ENCODE measurements around the gene PINK1. TPM values are rescaled to one million over a fixed set of nuclear protein-coding genes. Genes with fewer than 3 reads are reported as not detected.
"Not testable (repeated sequence)": the region's sequence is repeated elsewhere in the genome, so short reads cannot be mapped to it uniquely, and the experiment has no call there.

PINK1 gene
- total RNA-seq, 1 donor, result 61.3 TPM

GRCh38 chr1:20672265-20672632 is 39.0 kb downstream of the PINK1 start:
- no peak for DNase-seq (ENCODE audit: low read depth)
- TF ChIP-seq, protein P1, sequence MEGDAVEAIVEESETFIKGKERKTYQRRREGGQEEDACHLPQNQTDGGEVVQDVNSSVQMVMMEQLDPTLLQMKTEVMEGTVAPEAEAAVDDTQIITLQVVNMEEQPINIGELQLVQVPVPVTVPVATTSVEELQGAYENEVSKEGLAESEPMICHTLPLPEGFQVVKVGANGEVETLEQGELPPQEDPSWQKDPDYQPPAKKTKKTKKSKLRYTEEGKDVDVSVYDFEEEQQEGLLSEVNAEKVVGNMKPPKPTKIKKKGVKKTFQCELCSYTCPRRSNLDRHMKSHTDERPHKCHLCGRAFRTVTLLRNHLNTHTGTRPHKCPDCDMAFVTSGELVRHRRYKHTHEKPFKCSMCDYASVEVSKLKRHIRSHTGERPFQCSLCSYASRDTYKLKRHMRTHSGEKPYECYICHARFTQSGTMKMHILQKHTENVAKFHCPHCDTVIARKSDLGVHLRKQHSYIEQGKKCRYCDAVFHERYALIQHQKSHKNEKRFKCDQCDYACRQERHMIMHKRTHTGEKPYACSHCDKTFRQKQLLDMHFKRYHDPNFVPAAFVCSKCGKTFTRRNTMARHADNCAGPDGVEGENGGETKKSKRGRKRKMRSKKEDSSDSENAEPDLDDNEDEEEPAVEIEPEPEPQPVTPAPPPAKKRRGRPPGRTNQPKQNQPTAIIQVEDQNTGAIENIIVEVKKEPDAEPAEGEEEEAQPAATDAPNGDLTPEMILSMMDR (IDR thresholded peaks at IDR 0.05; ENCODE audit: insufficient read depth, low read depth, low read length), result no peak
- no peak overlapping the region for H3K4me3 ChIP-seq (ENCODE audit: low read depth, low read length)

- not testable (repeated sequence) for H3K4me3 ChIP-seq (ENCODE audit: low read depth, low read length); DNase-seq (ENCODE audit: low read depth)
These were observed 40.4 kb downstream of the PINK1 start for GRCh38 chr1:20673626-20674025.

DNA sequence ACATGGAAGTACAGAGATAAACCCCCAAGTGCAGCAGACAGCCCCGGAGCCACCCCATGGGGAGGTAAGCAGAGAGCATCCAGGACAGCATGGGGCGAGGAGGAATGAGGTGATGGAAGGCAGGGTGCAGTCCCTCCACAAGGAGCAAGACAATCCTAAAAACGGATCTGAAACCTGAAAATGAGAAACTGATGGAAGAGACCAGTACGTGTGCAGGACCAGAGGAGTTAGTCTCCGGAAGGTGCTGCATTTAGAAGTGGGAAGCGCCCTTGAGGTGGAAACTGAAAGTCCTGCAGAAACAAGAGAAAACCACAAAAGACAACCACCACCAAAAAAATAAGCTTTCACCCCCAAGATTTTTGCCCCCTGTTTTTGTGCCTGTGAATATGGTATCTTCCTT is 45.3 kb downstream of the PINK1 start:
- DNase-seq (ENCODE audit: low read depth), result no peak
- H3K4me3 ChIP-seq (ENCODE audit: low read depth, low read length), result no peak overlapping the region

DNA sequence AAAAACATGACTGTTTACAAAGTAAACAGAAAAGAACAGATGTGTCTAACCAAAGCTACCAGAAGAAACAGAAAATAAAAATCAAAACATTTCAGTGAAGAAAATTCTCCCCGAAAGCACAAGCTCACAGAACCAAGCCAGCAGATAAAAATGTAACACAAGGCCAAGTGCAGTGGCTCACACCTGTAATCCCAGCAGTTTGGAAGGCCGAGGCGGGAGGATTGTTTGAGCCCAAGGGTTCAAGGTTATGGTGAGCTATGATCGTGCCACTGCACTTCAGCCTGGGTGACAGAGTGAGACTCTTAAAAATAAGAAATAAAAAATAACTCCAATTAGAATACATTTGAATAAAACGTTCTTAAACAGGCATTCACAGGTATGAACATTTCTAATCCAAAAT is 47.0 kb downstream of the PINK1 start:
- TF ChIP-seq, protein P1 (IDR thresholded peaks at IDR 0.05; ENCODE audit: insufficient read depth, low read depth, low read length), result no peak
- no peak overlapping the region for H3K4me3 ChIP-seq (ENCODE audit: low read depth, low read length)
- no peak for DNase-seq (ENCODE audit: low read depth)

More for the DNA sequence above, 45.3 kb downstream of the PINK1 start:
- TF ChIP-seq, protein P1 (IDR thresholded peaks at IDR 0.05; ENCODE audit: insufficient read depth, low read depth, low read length), result no peak

DNA sequence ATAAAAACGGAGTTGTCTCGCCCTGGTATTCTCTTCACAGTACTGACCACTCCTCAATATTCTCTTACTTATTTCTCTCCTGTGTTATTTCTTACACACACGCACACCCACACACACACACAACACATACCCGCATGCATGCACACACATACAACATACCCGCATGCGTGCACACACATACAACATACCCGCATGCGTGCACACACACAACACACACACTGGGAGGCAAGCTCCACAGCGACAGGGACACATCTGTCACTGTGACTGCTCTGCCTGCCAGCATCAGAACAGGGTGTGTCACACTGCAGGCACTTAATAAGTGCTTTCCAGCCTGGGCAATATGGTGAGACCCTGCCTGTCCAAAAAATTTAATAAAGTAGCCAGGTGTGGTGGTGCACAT is 48.7 kb downstream of the PINK1 start:
- no peak for DNase-seq (ENCODE audit: low read depth)
- TF ChIP-seq, protein P1 (IDR thresholded peaks at IDR 0.05; ENCODE audit: insufficient read depth, low read depth, low read length), result no peak
- H3K4me3 ChIP-seq (ENCODE audit: low read depth, low read length), result no peak overlapping the region

- H3K4me3 ChIP-seq (ENCODE audit: low read depth, low read length), result no peak overlapping the region
- DNase-seq (ENCODE audit: low read depth), result no peak
- TF ChIP-seq, protein P1 (IDR thresholded peaks at IDR 0.05; ENCODE audit: insufficient read depth, low read depth, low read length), result no peak
These were observed 49.4 kb downstream of the PINK1 start for GRCh38 chr1:20682571-20683236.

GRCh38 chr1:20683614-20684013 is 50.4 kb downstream of the PINK1 start:
- TF ChIP-seq, protein P1 (IDR thresholded peaks at IDR 0.05; ENCODE audit: insufficient read depth, low read depth, low read length), result no peak
- no peak overlapping the region for H3K4me3 ChIP-seq (ENCODE audit: low read depth, low read length)
- no peak for DNase-seq (ENCODE audit: low read depth)

All from fibroblast of villous mesenchyme (primary cell).